DOHH2 (cell line): ENCODE measurements around the gene ETS2.

Source experiments
- EZH2phosphoT487 ChIP-seq: fragments of 200-600 bp; sonication (generic); IDR thresholded peaks from 2 replicates; pipeline ENCODE4 v1.6.1; 2017; ENCODE audit warnings: borderline replicate concordance, mild to moderate bottlenecking, antibody characterized with exemption, low read length, moderate library complexity, mixed read lengths
- TF ChIP-seq, protein P1 (sequence below): fragments of 200-600 bp; sonication (generic); IDR thresholded peaks from one replicate; pipeline ENCODE4 v1.5.1; 2014; ENCODE audit warnings: antibody characterized with exemption, mild to moderate bottlenecking, low read depth, low read length; ENCODE audit not compliant: poor library complexity, severe bottlenecking

DNA sequence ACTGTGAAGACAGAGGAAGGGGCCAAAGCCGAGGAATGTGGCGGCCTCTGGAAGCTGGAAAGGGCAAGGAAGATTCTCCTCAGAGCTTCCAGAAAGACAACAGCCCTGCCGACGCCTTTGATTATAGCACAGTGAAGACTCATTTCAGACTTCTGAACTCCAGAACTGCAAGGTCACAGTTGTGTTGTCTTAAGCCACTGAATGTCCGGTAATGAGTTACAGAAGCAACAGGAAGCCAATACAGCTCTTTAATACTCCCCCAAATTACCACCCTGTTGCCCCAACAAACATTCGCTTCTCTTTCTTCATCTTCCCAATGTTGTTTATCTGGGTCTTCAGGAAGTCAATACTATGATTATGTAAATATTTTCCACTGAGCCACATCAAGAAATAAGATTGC, 44.0 kb downstream of the ETS2 start:
- TF ChIP-seq, protein P1, sequence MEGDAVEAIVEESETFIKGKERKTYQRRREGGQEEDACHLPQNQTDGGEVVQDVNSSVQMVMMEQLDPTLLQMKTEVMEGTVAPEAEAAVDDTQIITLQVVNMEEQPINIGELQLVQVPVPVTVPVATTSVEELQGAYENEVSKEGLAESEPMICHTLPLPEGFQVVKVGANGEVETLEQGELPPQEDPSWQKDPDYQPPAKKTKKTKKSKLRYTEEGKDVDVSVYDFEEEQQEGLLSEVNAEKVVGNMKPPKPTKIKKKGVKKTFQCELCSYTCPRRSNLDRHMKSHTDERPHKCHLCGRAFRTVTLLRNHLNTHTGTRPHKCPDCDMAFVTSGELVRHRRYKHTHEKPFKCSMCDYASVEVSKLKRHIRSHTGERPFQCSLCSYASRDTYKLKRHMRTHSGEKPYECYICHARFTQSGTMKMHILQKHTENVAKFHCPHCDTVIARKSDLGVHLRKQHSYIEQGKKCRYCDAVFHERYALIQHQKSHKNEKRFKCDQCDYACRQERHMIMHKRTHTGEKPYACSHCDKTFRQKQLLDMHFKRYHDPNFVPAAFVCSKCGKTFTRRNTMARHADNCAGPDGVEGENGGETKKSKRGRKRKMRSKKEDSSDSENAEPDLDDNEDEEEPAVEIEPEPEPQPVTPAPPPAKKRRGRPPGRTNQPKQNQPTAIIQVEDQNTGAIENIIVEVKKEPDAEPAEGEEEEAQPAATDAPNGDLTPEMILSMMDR = no peak
- no peak for TF ChIP-seq EZH2phosphoT487
